ENCODE results near the gene OLFML3.
A peak's percentile ranks its signal among the peaks of the same experiment; 100 is the strongest.
"Not testable (repeated sequence)": the region's sequence is repeated elsewhere in the genome, so short reads cannot be mapped to it uniquely, and the experiment has no call there.

Gene OLFML3

GRCh38 chr1:113993766-113994165 lies 14.5 kb downstream of the OLFML3 start:
- no peak for DNase-seq

DNA sequence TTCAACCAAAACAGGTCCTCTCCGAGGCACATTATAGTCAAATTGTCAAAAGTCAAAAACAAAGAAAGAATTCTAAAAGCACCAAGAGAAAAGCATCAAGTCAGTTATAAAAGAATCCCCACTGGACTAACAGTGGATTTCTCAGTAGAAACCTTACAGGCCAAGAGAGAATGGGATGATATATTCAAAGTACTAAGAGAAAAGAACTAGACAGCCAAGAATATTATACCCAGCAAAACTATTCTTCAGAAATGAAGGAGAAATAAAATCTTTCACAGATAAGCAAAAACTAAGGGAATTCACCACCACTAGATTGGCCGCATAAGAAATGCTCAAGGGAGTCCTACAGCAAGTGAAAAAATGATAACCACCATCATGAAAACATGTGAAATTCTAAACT lies 16.1 kb downstream of the OLFML3 start:
- no peak for DNase-seq

- peak; percentile 42 for DNase-seq
Measured at GRCh38 chr1:113998361-113998760, 19.1 kb downstream of the OLFML3 start.

DNA sequence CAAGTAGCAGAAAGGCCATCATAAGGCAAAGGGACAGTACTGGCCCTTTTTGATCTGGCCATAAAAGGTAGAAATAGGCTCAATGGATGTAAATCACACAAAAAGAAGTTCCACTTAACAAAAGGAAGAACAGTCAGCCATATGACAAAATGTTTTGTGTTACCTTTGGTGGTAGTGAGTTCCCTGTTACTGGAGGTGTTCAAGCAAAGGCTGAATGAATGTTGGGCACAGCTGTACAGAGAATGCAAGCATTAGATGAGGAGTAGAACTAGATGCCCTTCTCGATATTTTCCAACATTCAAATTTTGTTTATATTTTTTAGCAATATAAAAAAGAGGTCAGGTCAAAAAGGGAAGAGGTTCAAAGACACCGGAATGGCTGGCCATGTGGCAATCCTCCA lies 20.0 kb downstream of the OLFML3 start:
- no peak for DNase-seq

DNA sequence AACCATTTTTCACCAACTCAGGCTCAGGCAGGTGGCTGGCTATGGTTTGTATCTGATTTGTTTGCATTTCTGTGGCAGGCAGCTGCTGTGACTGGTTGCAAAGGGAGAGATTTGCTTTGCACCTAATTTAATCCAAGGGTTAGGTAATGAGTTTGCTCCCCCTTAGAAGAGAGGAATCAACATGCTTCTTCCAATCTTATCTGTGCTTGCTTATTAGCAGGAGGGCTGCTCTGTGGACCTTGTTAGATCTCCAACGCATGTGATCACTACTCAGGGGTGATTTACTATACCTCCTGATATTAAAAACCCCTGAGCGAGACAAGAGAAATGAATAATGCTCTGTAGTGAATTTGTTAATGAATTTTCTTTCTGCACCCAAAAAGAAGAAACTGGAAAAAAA lies 20.5 kb downstream of the OLFML3 start:
- no peak for DNase-seq

- DNase-seq: no peak
Measured at GRCh38 chr1:114000406-114000805, 21.1 kb downstream of the OLFML3 start.

- peak; percentile 82 for DNase-seq
Measured at GRCh38 chr1:114002492-114003239, 23.4 kb downstream of the OLFML3 start.

GRCh38 chr1:114003431-114003830 lies 24.2 kb downstream of the OLFML3 start:
- DNase-seq: no peak

DNA sequence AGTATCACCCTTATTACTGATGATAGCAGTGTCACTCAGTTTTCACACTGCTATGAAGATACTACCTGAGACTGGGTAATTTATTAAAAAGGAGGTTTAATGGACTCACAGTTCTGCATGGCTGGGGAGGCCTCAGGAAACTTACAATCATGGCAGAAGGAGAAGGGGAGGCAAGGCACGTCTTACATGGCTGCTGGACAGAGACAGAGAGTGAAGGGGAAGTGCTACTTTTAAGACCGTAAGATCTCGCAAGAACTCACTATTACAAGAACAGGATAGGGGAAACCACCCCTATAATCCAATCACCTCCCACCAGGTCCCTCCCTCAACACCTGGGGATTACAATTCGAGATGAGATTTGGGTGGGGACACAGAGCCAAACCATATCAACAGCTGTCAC lies 27.6 kb downstream of the OLFML3 start:
- not testable (repeated sequence) for DNase-seq

DNA sequence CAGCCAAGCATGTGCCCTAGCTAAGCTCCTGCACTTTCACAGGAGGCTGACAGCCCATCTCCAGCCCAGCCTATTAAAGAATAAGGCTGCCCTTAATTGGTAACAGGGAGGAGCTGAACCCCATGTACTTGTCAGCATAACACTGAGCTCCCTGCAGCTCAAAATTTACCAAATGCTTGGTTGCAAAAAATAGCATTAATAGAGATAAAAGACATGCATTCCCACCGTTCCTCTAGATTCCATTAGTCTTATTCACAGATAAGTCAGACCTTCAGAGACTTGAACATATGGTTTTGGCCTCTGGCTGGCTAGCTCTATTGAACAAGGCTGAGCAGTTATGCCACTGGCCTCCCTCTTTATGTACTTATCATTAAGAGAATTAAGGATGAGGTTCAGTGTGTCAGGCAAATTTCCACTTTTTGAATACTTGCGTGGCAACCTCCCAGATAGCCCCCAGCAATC lies 29.2 kb downstream of the OLFML3 start:
- no peak for DNase-seq

GRCh38 chr1:114008993-114009392 lies 29.7 kb downstream of the OLFML3 start:
- DNase-seq: peak; percentile 50

- peak; percentile 41 for DNase-seq
Measured at GRCh38 chr1:114009393-114009792, 30.1 kb downstream of the OLFML3 start.

DNA sequence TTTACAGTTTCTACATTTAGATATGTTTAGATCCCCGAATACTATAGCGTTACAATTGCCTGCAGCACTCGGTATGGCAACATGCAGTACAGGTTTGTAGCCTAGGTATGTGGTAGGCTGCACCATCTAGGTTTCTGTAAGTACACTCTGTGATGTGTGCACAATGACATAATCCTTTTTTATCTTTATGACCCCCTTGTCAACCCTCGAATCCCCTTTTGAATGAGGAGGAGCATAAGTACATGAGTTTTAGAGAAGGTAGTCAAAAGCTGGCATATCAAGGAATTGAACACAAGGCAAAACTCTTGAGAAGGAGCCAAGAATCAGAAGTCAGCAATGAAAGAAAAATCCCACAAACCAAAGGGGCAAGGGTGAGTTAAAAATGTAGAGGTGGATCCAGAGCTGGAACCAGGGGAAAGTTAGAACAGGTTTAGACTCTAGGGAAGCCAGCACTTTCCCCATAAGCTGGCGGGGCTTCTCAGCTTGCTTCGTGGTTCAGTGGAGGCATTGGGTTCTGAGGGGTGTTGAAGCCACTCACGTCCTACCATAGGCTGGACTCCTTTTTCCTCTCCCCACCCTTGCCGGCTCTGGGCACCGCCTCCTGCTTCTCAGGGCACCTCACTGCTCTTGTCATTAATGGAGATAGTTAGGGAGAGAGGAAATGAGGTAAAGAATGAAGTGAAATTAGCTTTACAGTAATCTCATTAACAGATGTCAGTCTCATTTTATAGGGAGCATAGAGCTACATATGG lies 31.3 kb downstream of the OLFML3 start:
- no peak for DNase-seq

GRCh38 chr1:114011796-114012195 lies 32.5 kb downstream of the OLFML3 start:
- no peak for DNase-seq

DNA sequence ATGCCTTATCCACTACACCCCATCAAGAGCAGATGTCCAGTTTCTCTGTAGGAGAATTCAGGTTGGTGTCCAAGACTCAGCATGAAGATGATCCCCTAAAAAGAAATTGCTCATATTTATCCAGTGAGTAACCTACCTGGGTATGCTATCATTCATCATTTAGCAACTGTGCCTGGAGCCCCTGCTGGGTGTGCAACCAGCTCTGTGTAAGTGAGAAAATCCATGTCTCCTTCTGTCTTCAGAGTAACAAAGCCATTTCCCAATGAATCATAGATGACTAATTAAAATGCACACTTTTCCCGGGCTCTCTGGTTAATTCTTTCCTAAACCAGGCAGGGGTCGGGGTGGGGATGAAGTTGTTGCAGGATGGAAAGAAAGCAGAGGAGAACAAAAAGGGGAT lies 35.8 kb downstream of the OLFML3 start:
- DNase-seq: no peak

GRCh38 chr1:114019724-114020123 lies 40.5 kb downstream of the OLFML3 start:
- not testable (repeated sequence) for DNase-seq

GRCh38 chr1:114021665-114022099 lies 42.4 kb downstream of the OLFML3 start:
- DNase-seq: no peak

GRCh38 chr1:114022877-114023276 lies 43.6 kb downstream of the OLFML3 start:
- DNase-seq: no peak

GRCh38 chr1:114023377-114023776 lies 44.1 kb downstream of the OLFML3 start:
- peak; percentile 62 for DNase-seq

- peak; percentile 50 for DNase-seq
Measured at GRCh38 chr1:114024049-114024448, 44.8 kb downstream of the OLFML3 start.

GRCh38 chr1:114025609-114026401 lies 46.5 kb downstream of the OLFML3 start:
- no peak for DNase-seq

DNA sequence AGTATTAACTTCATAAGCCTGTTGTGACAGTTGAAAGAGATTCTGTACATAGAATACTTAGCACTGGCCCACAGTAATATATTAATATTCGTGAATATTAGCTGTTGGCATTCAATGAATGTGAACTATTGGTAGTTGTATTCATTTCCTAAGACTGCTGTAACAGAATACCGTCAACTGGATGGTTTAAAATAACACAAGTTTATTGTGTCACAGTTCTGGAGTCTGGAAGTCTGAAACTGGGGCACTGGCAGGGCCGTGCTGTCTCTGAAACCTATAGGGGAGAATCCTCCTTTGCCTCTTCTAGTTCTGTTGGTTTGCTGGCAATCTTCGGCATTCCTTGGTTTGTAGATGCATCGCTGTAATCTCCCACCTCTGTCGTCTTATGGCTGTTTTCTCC lies 47.5 kb downstream of the OLFML3 start:
- no peak for DNase-seq
